VCaP (cell line): Measurements from ENCODE around the gene GUCY1B1.
A peak's percentile ranks its signal among the peaks of the same experiment; 100 is the strongest.

ENCODE experiments used
- H3K27ac ChIP-seq: fragments of 450-650 bp; 2 replicates; pipeline ENCODE4 v1.5.1; 2017
- TF ChIP-seq, protein P1 (sequence below): fragments of 450-650 bp; conservative IDR thresholded peaks from 2 replicates; pipeline ENCODE4 v1.5.1; 2017; ENCODE audit warnings: mild to moderate bottlenecking, moderate library complexity

GUCY1B1 gene

DNA sequence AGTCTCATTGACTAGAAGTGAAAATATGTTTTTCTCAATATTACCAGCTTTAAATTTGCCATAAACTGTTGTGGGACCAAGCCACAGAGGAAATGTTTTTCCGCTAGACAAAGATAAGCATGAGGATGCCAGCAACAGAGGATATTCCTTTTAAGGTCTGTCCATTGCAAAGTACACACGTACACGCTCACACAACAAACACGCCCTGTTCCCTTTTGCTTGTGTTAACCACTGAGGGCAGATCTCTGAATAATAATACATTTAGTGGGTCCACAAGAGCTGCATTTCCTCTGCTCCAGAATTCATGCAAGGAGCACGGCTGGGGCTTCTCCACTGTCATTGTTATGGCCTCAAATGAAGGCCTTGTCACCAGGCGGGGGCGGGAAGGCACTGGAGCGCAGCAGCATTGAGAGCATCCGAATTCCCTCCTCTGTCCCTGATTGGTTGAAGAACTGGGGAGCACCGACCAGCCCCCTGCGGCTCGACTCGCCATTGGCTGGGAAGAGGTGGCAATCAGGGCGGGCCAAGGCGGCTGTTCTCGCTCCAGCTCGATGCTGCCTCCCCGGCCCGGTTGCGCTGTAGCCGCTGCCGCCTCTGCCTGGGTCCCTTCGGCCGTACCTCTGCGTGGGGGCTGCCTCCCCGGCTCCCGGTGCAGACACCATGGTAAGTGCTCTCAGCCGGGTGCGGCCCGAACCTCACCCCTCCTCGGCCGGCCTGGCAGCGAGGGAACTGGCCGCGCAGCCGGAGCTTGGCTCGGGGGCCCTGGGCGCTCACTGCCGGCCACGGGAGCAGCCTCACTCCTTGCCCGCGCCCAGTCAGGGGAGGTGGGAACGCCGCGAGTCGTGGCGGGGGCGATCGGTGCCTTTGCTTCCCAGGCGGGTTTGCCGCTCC is at the start of gene GUCY1B1:
GUCY1B1 (plus strand) TSS at position 541 of the 891 bp plus-strand sequence; CDS start at position 661, 120 bp downstream.
- TF ChIP-seq, protein P1, sequence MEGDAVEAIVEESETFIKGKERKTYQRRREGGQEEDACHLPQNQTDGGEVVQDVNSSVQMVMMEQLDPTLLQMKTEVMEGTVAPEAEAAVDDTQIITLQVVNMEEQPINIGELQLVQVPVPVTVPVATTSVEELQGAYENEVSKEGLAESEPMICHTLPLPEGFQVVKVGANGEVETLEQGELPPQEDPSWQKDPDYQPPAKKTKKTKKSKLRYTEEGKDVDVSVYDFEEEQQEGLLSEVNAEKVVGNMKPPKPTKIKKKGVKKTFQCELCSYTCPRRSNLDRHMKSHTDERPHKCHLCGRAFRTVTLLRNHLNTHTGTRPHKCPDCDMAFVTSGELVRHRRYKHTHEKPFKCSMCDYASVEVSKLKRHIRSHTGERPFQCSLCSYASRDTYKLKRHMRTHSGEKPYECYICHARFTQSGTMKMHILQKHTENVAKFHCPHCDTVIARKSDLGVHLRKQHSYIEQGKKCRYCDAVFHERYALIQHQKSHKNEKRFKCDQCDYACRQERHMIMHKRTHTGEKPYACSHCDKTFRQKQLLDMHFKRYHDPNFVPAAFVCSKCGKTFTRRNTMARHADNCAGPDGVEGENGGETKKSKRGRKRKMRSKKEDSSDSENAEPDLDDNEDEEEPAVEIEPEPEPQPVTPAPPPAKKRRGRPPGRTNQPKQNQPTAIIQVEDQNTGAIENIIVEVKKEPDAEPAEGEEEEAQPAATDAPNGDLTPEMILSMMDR = peak; percentile 63
- peak within 1 kb of the TSS; percentile 83 for H3K27ac ChIP-seq

- TF ChIP-seq, protein P1 = no peak
- no peak overlapping the region for H3K27ac ChIP-seq
Observed at GRCh38 chr4:155709918-155710317, 48.9 kb upstream of the GUCY1B1 start.

DNA sequence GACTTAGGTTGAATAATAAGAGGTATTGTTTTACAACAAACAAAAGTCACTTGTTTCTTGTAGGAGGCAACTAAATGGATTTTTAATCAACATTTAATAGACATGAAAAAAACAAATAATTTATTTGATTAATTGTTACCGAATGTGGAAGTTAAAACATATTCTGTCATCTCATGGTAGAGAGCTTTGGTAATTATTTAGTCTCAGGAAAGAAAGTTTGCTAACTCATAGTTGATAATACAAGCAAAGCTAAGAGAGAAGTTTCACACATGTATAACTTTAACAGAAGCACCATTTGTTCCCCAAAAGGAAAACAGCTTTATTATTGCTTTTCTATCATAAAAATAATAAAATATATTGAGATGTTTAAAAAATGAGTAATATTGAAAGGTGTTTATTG is 47.3 kb upstream of the GUCY1B1 start:
- no peak overlapping the region for H3K27ac ChIP-seq
- TF ChIP-seq, protein P1 = no peak

GRCh38 chr4:155712846-155713245 is 46.0 kb upstream of the GUCY1B1 start:
- TF ChIP-seq, protein P1 = no peak
- H3K27ac ChIP-seq = no peak overlapping the region

- H3K27ac ChIP-seq = no peak overlapping the region
- TF ChIP-seq, protein P1 = no peak
Observed at GRCh38 chr4:155713911-155714310, 44.9 kb upstream of the GUCY1B1 start.

DNA sequence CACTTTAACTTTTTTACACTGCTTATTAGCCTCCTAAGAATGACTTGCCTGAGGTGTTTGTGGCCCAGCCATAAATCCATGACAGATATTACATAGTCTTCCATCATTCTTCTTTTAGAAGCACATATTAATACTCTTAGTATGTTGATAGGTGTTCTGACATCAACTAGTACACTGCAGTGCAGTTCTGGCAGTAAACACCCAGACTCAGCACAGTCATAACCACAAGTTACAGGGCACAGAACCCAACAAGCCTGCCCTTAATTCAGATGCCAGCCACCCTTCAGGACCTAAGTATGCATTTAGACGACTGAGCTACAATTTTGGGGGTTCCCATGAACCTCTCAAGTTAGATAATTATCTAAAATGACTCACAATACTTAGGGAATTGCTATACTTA is 36.5 kb upstream of the GUCY1B1 start:
- TF ChIP-seq, protein P1 = no peak
- no peak overlapping the region for H3K27ac ChIP-seq

DNA sequence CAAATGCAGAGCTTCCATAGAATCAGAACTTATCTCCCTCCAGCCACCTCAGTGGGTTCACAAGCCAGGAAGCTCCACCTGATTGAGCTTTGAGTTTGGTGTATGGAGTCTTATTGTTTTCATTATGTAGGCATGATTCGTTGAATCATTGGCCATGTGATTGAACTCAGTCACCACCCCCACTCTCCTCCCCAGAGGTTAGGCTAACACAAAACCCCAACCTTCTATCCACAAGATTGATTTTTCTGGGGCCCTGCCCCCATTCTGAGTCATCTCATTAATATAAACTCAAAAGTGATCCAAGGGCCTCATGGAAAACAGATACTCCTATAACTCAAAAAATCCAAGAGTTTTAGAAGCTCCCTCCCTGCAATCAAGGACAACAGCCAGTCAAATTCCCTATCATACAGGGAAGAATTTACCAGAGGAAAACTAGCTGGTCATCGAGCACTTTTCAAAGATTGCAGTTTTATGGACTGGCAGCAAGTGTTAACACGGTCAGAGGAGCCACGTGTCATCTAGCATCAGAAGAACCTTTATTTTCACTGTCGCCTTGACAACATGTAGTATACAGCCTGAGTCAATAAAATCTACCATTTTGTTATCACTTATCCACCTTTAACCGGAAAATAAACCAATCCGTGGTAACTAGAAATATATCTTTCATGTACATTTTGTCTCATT is 35.9 kb upstream of the GUCY1B1 start:
- TF ChIP-seq, protein P1 = no peak
- H3K27ac ChIP-seq = no peak overlapping the region
